Activated T-cell treated with anti-CD3 and anti-CD28 coated beads, Interleukin-2, amount 50 U/mL, for 48 hours (primary cell): ENCODE data around the gene TKFC.

Experiments used
- DNase-seq, 2 experiments: peaks; one replicate each; pipeline ENCODE4 v3.0.0-alpha.2; 2020

The TKFC gene

GRCh38 chr11:61345954-61346843, 13.2 kb downstream of the TKFC start:
- no peak for DNase-seq

DNA sequence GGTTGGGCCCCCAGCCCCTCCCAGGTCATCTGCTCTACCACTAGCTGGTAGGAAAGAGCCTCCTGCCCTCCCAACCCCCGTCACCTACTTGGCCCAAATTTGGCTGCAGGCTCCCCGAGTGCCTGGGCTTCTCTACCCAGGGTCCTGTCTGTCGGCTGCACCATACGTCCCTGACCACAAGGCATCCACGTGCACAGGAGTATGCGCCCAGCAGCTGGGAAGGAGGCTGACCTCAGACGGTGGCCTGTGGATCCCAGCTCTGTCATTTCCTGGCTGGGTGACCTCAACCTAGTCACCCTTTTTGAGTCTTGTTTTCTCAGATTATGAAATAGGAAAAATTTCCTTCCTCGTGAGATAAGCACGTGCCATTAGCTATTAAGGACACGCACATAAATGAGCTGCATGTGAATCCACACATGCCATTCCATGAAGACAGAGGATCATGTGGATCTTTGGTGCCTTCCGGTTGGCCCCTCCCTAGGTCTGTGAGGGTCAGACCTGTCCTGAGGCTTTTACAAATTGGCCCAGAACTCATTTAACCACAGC, 15.0 kb downstream of the TKFC start:
- DNase-seq, result no peak

GRCh38 chr11:61349189-61349751, 16.2 kb downstream of the TKFC start:
- DNase-seq, result no peak

- DNase-seq, result no peak
Observed at GRCh38 chr11:61349916-61350315, 16.9 kb downstream of the TKFC start.

- DNase-seq, result no peak
Observed at GRCh38 chr11:61350336-61350735, 17.3 kb downstream of the TKFC start.

DNA sequence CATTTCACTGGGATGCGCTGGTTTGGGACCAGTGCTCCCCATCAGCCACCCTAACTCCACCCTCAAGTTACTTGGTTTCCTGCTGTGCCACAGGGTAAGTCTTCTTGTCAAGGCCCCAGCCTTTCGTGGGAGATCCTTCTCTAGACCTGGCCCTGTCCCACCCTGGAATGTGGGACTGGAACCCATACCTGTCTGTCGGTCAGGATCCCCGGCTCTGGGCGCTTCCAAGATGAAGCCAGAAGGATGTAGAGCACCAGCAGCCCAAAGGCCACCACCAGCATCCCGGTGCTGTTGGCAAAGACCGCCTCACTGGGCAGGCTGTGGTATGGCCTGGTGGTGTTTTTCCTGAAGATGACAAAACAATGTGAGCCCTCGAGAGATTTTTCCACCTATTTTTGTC, 17.8 kb downstream of the TKFC start:
- DNase-seq, result no peak

GRCh38 chr11:61352038-61352437, 19.0 kb downstream of the TKFC start:
- no peak for DNase-seq

- no peak for DNase-seq
Observed at GRCh38 chr11:61353131-61354067, 20.4 kb downstream of the TKFC start.

DNA sequence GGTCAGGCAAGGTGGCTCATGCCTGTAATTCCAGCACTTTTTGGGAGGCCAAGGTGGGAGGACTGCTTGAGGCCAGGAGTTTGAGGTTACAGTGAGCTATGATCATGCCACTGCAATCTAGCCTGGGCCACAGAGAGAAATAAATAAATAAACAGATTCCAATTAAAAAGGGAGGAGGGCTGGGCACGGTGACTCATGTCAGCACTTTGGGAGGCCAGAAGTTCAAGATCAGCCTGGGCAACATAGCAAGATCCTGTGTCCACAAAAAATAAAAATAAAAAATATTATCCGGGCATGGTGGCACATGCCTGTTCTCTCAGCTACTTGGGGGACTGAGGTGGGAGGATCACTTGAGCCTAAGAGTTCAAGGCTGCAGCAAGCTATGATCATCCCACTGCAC, 21.2 kb downstream of the TKFC start:
- no peak for DNase-seq

GRCh38 chr11:61356706-61357105, 23.7 kb downstream of the TKFC start:
- no peak for DNase-seq

DNA sequence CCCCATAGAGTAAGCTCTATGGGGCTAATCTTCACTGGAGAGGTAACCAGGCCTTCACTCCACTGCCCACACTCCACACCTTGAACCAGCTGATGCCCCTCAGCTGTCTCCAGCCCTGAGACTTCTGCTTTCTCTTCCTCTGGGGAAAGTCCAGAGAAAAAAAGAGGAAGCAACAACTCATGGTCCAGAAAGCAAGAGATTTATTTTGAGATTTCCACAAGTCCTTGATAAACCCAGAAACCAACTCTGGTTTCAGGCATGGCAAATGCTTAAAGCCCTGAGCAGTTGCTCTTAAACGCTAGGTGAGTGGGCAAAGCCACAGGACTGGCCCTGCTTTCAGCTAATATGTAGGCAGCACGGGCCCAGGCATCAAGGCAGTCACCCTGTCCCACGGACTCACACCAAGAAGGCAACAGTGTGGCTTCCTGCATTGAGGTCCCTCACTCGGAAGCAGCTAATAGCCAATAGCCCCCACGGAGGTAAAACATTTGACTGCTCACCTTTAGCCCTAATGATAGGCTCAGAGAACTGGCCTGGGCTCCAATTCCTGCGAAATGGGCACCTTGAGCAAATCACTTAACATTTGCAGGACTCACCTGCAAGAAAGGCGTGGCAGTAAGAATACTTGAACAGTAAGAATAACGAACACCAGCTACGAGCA, 24.3 kb downstream of the TKFC start:
- DNase-seq, result no peak

DNA sequence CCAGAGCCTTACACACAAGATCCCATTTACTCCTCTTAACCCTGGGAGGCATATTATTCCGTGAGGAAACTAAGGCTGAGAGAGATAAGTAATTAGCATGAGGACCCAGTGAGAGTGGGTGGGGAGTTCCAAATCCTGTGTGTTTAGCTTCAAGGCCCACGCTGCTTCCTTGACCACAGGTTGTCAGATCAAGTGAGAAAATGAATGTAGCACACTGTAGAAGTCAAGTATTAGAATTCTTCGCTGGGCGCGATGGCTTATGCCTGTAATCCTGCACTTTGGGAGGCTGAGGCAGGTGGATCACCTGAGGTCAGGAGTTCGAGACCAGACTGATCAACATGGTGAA, 24.8 kb downstream of the TKFC start:
- no peak for DNase-seq

- DNase-seq, result no peak
Observed at GRCh38 chr11:61358566-61358965, 25.5 kb downstream of the TKFC start.

DNA sequence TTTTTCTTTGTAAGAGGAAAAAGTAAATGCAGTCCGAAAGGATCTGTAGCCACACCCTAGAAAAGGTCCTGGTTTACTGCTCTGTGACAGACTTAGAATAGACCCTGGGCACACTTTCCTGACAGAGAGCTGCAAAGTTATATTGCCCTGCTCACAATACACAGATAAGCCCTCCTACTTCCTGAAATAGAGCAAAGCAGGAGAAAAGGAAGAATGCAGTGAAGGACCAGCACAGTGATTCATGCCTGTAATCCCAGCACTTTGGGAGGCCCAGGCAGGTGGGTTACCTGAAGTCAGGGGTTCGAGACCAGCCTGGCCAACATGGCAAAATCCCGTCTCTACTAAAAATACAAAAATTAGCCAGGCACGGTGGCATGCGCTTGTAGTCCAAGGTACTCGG, 26.5 kb downstream of the TKFC start:
- no peak for DNase-seq

GRCh38 chr11:61361237-61361740, 28.3 kb downstream of the TKFC start:
- no peak for DNase-seq

DNA sequence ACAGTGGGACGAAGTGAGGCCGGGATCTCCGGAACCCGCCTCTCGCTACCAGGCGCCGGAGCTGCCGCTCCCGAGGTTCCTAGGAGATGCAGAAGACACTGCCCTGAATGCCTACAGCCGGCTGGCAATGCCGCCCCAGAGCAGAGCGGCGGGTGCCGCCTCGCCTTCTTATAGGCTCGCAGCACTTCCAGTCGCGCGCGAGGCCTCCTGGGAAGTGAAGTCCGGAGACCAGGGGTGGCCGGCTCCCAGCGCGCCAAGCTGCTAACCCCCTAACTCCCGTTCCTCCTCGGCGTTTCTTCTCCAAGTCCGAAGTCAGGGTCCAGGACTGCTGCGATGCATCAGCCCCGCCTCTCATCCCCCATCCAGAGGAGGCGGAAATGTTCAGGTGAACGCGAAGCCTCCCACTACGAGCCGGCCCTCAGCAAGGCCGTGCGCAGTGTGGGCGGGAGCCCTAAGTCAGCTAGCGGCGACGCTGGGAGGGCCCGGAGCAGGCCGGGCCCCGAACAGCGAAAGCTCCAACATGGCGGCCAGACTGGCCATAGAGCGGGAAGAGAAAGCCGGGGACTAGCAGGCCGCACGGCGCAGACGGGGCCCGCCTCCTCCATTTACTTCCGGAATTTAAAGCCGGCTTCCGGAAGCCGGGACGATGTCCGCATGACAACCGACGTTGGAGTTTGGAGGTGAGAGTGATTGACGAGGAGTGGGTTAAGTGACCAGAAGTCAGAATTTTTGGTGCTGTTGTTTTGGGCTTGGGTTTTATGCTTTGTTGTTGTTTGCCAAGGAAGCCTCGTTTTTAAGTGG, 28.9 kb downstream of the TKFC start, which contains the start of the genes CYB561A3 and TMEM138:
Gene CYB561A3 (minus strand): TSS at position 142 of the 801 bp plus-strand sequence. CDS start 5,169 bp downstream, outside the sequence.
Gene TMEM138 (plus strand): TSS at position 634 of the 801 bp plus-strand sequence. CDS start 2,017 bp downstream, outside the sequence.
- peak; percentile 93 to 95 for DNase-seq

- no peak for DNase-seq
Observed at GRCh38 chr11:61362542-61362875, 29.5 kb downstream of the TKFC start.

GRCh38 chr11:61364012-61364675, 31.1 kb downstream of the TKFC start:
- DNase-seq, result no peak

DNA sequence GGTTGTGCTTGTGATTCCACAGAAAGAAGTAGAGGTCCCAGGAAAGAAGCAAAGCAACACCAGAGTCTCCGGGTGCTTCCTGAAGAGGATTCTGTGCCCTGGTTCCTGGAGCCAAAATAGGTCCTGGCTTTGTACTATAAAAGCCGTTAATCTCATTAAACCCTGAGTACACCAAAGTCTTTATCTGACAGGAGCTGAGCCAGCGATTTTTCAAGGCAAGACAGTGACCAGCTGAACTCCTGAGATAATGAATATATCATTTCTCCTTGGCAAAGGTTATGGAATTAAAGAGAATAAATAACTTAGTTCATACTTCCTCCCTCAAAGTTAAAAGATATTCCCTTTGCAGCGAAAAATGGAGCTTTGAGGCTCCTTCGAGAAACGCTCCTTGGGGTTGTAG, 34.4 kb downstream of the TKFC start:
- DNase-seq, result no peak

GRCh38 chr11:61368646-61369045, 35.6 kb downstream of the TKFC start:
- no peak for DNase-seq
